GM21515 (cell line): ENCODE data around the gene EFEMP1.

ENCODE experiments used
- ATAC-seq: cut with Tn5 transposase; IDR thresholded peaks from one replicate; pipeline ENCODE4 v1.9.1; 2021; ENCODE audit not compliant: unreplicated experiment

EFEMP1 gene

GRCh38 chr2:55871637-55872036 is 51.9 kb downstream of the EFEMP1 start:
- no peak for ATAC-seq

DNA sequence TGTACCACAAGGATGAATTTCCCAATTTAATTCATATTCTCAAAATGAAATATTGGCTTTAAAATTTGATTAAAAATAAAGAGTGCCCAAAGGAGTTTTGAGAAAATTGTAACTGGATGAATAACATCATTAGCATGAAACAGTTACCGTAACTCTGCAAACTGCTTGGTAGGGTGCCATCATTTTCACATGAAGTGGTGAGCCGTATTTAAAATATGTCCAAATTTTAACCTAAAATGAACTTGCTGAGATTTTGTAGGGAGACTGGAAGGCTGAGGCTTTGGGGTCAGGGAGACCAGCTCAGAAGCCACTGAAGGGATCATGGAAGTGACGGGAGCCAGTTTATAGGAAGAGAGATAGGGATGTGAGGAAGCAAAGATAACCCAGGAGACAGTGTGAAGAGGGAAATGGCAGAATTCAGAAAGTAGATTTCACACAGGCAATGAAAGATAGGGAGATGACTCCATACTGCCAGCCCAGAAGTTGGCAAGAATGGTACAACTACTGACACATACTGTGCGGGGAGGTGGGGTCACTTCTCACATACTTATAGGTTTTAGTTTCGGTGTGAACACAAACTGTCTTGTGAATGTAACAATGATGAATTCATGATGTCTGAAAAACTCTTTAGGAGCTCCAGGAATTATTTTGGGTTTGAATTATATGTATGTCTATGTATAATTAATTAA is 53.8 kb downstream of the EFEMP1 start:
- ATAC-seq: no peak

GRCh38 chr2:55865096-55865835 is 58.3 kb downstream of the EFEMP1 start:
- ATAC-seq: no peak

- no peak for ATAC-seq
These were observed 59.1 kb downstream of the EFEMP1 start for GRCh38 chr2:55864351-55865084.

GRCh38 chr2:55862673-55863390 is 60.8 kb downstream of the EFEMP1 start:
- ATAC-seq: no peak

GRCh38 chr2:55862246-55862645 is 61.3 kb downstream of the EFEMP1 start:
- no peak for ATAC-seq

DNA sequence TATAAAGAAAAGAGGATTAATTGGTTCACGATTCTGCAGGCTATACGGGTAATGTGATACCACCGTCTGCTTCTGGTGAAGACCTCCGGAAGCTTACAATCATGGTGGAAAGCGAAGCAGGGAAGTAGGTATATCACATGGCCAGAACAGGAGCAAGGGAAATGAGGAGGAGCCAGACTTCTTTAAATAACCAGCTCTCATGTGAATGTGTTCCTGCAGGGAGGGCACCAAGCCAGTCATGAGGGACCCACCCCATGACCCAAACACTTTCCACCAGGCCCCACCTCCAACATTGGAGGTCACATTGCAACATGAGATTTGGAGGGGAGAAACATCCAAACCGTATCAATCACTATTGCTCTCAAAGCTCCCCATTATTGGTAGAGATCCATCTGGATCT is 61.8 kb downstream of the EFEMP1 start:
- no peak for ATAC-seq

GRCh38 chr2:55860832-55861231 is 62.8 kb downstream of the EFEMP1 start:
- no peak for ATAC-seq

DNA sequence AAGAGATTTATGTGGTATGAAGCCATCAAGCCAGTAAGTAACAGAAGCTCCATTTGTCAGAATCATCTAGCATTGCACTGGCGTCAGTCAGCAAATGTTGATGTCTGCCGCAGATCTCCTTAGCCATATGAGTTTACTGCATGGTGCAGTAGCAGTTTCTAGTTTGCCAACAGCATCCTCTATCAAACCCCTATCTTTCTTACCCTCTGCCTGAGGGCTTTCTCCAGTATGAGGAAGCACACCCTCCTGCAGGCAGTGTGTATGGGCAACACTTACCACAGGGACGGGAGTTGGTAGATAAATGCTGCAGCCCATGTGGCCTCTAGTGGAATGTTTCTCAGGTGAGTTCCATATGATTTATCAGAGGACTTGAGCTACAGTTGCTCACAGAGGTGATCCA is 63.7 kb downstream of the EFEMP1 start:
- ATAC-seq: no peak

DNA sequence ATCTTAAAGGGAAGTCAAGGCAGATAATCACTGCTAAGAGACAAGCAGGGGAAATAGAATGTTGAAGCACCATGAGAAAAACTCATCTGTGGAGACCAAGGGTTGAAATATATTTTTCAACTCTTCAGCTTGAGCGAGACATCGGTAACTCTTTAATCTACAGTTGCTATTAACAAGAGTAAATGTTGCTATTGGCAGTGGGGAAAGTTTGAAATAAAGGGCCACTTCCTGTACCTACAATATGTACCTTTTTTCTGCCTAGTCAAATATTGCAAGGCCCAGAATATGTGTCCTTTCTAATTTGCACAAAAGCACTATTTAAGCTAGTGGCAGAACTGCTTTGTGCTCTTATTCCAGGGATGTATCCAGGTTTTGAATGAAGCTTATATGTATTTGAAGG is 65.8 kb downstream of the EFEMP1 start:
- no peak for ATAC-seq

DNA sequence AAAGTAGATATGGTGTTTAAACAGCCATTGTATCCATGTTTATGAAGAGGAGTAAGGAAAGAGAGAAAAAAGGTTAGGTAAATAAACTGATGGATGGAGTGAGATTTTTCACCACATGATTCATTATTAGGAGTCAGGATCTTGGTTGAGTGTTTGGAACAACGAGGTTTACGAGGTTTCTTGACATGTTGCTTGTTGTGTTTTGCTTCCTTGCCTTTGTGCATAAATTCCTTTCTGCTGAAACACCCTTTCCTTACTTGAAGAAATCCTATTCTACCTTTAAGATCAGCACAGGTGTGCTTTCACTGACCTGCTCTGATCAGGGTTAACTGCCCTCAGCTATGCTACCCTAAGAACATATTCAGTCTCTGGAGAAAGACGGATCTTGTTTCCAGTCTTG is 66.6 kb downstream of the EFEMP1 start:
- no peak for ATAC-seq

DNA sequence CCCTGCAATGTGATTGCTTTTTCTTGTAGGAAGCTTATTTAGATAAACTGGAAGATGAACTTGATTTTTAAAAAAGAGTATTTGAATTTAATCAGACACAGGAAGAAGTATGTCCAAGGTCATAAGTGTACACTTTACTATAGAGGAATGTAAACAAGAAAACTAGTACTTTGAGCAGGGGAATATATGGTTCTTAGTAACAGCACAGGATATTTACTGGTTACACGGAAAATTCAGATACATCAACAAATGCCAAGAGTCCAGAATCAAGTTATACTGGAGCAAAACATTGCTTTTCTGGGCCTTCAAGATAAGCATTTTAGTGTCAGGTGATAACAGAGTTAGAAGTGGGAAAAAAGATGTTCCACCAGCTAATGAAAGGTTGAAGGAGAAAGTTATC is 75.5 kb downstream of the EFEMP1 start:
- ATAC-seq: no peak

DNA sequence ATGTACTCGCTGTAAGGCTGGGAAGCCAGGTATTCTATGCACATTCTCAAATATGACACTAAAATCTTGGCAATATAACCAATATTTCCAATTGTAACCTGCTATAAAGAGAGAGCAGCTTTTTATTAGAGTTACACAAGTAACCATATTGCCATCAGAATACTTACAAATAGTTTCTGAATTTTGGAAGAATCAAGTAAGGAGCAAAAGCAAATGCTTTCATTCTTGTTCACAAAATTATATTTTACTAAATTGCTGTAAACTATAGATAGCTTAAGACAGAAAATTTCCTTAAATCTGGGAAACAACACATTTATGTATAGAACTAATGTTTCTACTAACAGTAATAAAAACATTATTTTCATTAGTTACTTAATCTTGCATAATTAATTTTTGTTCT is 77.2 kb downstream of the EFEMP1 start:
- no peak for ATAC-seq

- ATAC-seq: no peak
These were observed 78.6 kb downstream of the EFEMP1 start for GRCh38 chr2:55844986-55845385.

GRCh38 chr2:55843994-55844345 is 79.6 kb downstream of the EFEMP1 start:
- ATAC-seq: no peak

DNA sequence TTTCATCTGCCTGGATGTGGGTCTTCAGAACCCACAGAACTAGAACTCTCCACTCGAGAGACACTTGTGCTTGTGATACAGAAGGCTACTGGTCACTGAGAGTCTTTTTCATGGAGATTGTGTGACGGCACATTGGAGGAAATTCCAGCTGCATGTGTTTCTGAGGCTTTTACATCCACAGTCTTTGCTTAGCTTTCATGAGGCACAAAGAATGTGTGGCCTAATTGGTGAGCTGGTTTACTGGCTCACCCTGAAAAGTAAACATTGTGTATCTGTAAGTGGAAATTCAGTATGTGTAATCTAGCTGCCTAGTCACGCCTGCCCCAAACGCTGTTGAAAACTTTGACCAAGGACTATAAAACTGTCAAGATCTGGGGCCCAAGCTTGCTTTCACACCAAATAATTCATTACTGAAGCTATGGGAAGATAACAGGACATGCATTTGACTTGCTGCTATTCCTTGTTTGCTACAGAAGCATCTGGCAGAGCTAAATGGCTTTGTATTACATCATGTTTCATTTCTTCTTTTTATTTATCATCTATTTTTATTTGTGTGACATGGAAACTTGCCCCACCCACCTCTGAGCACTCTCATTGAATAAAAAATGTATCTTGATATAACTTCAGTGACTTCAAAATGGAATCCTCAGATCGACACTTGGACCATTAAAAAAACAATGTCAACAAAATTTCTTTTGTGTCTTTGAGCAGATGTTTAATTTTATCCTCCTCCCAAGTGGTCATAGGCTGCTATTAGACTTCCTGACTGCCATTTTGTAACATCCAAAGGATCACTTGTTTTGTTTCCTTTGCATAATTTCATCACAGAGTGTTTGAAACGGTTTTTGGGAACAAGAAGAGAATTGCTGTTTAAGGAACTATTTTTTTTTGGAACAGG is 80.2 kb downstream of the EFEMP1 start:
- ATAC-seq: no peak

DNA sequence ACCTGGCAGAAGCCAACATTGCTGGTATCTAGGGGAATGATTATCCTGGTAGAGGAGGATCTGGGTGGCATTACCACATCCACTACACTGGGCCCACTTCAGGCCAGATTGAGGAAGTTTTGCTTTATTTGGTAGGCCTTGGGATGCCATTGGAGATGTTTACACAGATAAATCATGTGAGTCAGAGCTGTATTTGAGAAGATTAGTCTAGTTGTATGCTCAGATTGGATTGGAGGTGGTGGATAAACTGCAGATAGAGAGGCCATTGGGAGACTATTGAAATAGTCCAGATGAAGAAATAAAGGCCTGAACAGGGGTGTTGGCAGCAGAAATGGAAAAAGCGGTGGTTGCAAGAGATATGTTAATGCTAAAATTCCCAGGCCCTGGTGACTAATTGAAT is 81.5 kb downstream of the EFEMP1 start:
- ATAC-seq: no peak

GRCh38 chr2:55840460-55840859 is 83.1 kb downstream of the EFEMP1 start:
- ATAC-seq: no peak

GRCh38 chr2:55839182-55839819 is 84.3 kb downstream of the EFEMP1 start:
- ATAC-seq: no peak

GRCh38 chr2:55838653-55839052 is 84.9 kb downstream of the EFEMP1 start:
- no peak for ATAC-seq
